Stimulated activated CD4-positive, alpha-beta T cell treated with anti-CD3 and anti-CD28 coated beads, Interleukin-1b, Interleukin-23, amount 100 ng/mL, for 4 hours (primary cell): Measurements from ENCODE around the gene ATP8A2.

Experiments
- DNase-seq, 2 donors: peaks; one replicate each; pipeline ENCODE4 v3.0.0-alpha.2; 2020; ENCODE audit warnings: low read depth in 2 of 2

ATP8A2 gene

GRCh38 chr13:25683662-25684370, 312.0 kb downstream of the ATP8A2 start:
- DNase-seq = no peak

- no peak for DNase-seq
Measured at GRCh38 chr13:25684491-25684890, 312.7 kb downstream of the ATP8A2 start.

GRCh38 chr13:25686831-25687470, 315.2 kb downstream of the ATP8A2 start:
- DNase-seq = no peak

GRCh38 chr13:25687471-25688225, 315.9 kb downstream of the ATP8A2 start:
- no peak for DNase-seq

GRCh38 chr13:25688536-25688935, 316.8 kb downstream of the ATP8A2 start:
- no peak for DNase-seq

GRCh38 chr13:25689539-25689938, 317.8 kb downstream of the ATP8A2 start:
- no peak for DNase-seq

GRCh38 chr13:25690582-25690981, 318.8 kb downstream of the ATP8A2 start:
- DNase-seq = no peak

GRCh38 chr13:25691654-25692053, 319.9 kb downstream of the ATP8A2 start:
- no peak for DNase-seq

- DNase-seq = no peak
Measured at GRCh38 chr13:25692099-25692498, 320.3 kb downstream of the ATP8A2 start.

- no peak for DNase-seq
Measured at GRCh38 chr13:25699056-25699455, 327.3 kb downstream of the ATP8A2 start.

GRCh38 chr13:25699600-25699999, 327.8 kb downstream of the ATP8A2 start:
- no peak for DNase-seq

GRCh38 chr13:25701304-25701703, 329.5 kb downstream of the ATP8A2 start:
- DNase-seq = no peak

- DNase-seq = no peak
Measured at GRCh38 chr13:25702386-25702785, 330.6 kb downstream of the ATP8A2 start.

GRCh38 chr13:25707726-25708125, 336.0 kb downstream of the ATP8A2 start:
- no peak for DNase-seq

- DNase-seq = no peak
Measured at GRCh38 chr13:25708268-25708667, 336.5 kb downstream of the ATP8A2 start.

- no peak for DNase-seq
Measured at GRCh38 chr13:25709088-25709487, 337.3 kb downstream of the ATP8A2 start.

- DNase-seq = no peak
Measured at GRCh38 chr13:25715760-25716159, 344.0 kb downstream of the ATP8A2 start.

- DNase-seq = no peak
Measured at GRCh38 chr13:25717666-25718197, 346.0 kb downstream of the ATP8A2 start.

GRCh38 chr13:25719666-25720065, 347.9 kb downstream of the ATP8A2 start:
- DNase-seq = no peak

- DNase-seq = no peak
Measured at GRCh38 chr13:25722893-25723292, 351.1 kb downstream of the ATP8A2 start.

- no peak for DNase-seq
Measured at GRCh38 chr13:25725104-25725503, 353.3 kb downstream of the ATP8A2 start.

GRCh38 chr13:25727250-25727649, 355.5 kb downstream of the ATP8A2 start:
- no peak for DNase-seq

GRCh38 chr13:25727810-25728209, 356.0 kb downstream of the ATP8A2 start:
- DNase-seq = no peak
